KMS-11 (cell line): ENCODE measurements around the gene DTNB.

Source experiments
- H2AFZ ChIP-seq: fragments of 200-600 bp; sonication (generic); 2 replicates; pipeline ENCODE4 v1.6.1; 2016; ENCODE audit warnings: antibody characterized with exemption, mixed run types, low read depth
- H3K27ac ChIP-seq: fragments of 200-600 bp; sonication (generic); 2 replicates; pipeline ENCODE4 v1.6.1; 2016; ENCODE audit warnings: mild to moderate bottlenecking, mixed run types
- H3K27me3 ChIP-seq: fragments of 200-600 bp; sonication (generic); 2 replicates; pipeline ENCODE4 v1.6.1; 2017; ENCODE audit warnings: mild to moderate bottlenecking, low read depth, mixed run types, moderate library complexity; ENCODE audit not compliant: insufficient read depth
- H3K36me3 ChIP-seq: fragments of 200-600 bp; sonication (generic); 2 replicates; pipeline ENCODE4 v1.6.1; 2017; ENCODE audit warnings: mild to moderate bottlenecking, mixed run types; ENCODE audit not compliant: insufficient read depth
- H3K4me1 ChIP-seq: fragments of 200-600 bp; sonication (generic); 2 replicates; pipeline ENCODE4 v1.6.1; 2016; ENCODE audit warnings: mild to moderate bottlenecking, low read depth, mixed run types; ENCODE audit not compliant: poor library complexity, severe bottlenecking
- H3K4me2 ChIP-seq: fragments of 200-600 bp; sonication (generic); 2 replicates; pipeline ENCODE4 v1.7.0; 2016; ENCODE audit warnings: mild to moderate bottlenecking, mixed run types
- H3K4me3 ChIP-seq: fragments of 200-600 bp; sonication (generic); IDR thresholded peaks from 2 replicates; pipeline ENCODE4 v1.6.1; 2017; ENCODE audit warnings: low read depth, low read length, mixed read lengths; ENCODE audit not compliant: insufficient read depth
- H3K79me2 ChIP-seq: fragments of 200-600 bp; sonication (generic); 2 replicates; pipeline ENCODE4 v1.6.1; 2016; ENCODE audit warnings: low read depth, mixed run types; ENCODE audit not compliant: insufficient read depth
- H3K9ac ChIP-seq: fragments of 200-600 bp; sonication (generic); 2 replicates; pipeline ENCODE4 v1.6.1; 2016; ENCODE audit warnings: mild to moderate bottlenecking, mixed run types
- H4K20me1 ChIP-seq: fragments of 200-600 bp; sonication (generic); 2 replicates; pipeline ENCODE4 v1.6.1; 2016; ENCODE audit warnings: mild to moderate bottlenecking, mixed run types; ENCODE audit not compliant: insufficient read depth
- TF ChIP-seq, protein P1 (sequence below): fragments of 200-600 bp; sonication (generic); conservative IDR thresholded peaks from 2 replicates; pipeline ENCODE4 v1.6.1; 2017; ENCODE audit warnings: low read depth, mild to moderate bottlenecking, antibody characterized with exemption, low read length, moderate library complexity, mixed read lengths

Gene DTNB

DNA sequence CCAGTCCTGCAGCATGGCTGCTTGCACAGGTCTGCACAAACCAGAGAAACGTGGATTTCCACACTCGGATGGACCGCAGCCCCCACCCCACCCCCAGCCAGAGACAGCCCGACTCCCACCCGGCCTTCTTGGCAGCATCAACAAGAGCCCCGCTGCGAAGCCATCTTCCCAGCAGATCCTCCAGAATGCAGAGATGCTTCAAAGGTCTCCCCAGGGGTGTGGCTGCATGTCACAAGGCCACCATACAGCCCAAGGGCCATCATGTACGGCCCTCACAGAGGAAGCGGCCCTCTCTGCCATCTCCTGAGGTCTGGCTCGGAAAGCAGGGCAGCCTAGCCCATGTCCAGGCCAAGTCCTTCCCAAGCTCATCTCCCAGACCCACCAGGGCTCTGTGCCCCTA, 343.1 kb downstream of the DTNB start:
- Histone ChIP-seq H3K4me1 (no peaks in the 10 kb centered on the region), H3K4me3 (no peak overlapping the region), H3K79me2 (no peaks in the 10 kb centered on the region), H3K36me3 (no peaks in the 10 kb centered on the region), H3K27me3 (no peaks in the 10 kb centered on the region), H3K9ac (no peak overlapping the region), H3K4me2 (no peak overlapping the region), H2AFZ (no peak overlapping the region), H3K27ac (no peak overlapping the region), H4K20me1 (no peaks in the 10 kb centered on the region)
- TF ChIP-seq, protein P1, sequence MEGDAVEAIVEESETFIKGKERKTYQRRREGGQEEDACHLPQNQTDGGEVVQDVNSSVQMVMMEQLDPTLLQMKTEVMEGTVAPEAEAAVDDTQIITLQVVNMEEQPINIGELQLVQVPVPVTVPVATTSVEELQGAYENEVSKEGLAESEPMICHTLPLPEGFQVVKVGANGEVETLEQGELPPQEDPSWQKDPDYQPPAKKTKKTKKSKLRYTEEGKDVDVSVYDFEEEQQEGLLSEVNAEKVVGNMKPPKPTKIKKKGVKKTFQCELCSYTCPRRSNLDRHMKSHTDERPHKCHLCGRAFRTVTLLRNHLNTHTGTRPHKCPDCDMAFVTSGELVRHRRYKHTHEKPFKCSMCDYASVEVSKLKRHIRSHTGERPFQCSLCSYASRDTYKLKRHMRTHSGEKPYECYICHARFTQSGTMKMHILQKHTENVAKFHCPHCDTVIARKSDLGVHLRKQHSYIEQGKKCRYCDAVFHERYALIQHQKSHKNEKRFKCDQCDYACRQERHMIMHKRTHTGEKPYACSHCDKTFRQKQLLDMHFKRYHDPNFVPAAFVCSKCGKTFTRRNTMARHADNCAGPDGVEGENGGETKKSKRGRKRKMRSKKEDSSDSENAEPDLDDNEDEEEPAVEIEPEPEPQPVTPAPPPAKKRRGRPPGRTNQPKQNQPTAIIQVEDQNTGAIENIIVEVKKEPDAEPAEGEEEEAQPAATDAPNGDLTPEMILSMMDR: no peak

DNA sequence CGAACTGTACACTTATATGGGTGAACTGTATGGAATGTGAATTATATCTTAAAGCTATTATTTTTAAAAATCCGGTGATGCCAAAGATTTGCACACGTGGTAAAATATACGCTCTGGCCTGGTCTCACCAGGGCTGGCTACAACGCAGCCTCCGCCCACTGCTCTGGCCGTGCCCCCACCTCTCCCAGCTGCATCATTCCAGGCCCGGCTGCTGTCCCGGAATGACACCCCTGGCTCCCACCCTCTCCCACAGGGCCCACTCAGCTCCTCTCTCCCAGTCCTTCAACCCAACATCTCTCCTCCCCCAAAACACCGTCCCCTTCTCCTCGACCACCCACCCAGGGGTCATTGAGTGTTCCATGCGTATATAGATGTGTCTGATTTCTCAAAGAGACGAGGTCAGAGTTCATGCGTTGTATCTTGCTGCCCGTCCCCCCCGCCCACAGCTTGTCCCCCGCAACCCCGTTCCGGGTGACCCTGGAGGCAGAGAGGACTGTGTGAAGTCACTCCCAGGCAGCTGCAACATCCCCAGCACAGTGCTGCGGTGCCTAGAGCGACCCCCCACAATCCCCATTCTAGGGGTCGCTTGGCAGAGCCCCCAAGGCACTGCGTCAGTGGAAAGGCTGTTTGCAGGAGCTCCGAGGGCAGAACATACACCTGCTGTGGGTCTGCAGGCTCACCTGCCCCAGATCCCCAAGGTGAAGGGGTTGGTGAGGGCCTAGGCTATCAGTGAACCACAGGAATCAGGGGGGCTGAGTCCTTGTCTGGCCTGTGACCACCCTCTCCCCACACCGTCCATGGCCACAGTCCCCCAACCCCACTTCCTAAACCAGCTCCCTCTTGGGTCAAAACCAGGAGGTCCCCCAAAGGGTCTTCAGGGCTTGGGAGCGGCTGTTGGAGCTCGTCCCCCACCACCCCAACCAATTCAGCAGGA, 345.0 kb downstream of the DTNB start:
- Histone ChIP-seq H3K27me3 (no peaks in the 10 kb centered on the region), H4K20me1 (no peaks in the 10 kb centered on the region), H3K4me3 (no peak overlapping the region), H3K4me1 (no peaks in the 10 kb centered on the region), H3K9ac (no peak overlapping the region), H2AFZ (no peak overlapping the region), H3K36me3 (no peaks in the 10 kb centered on the region), H3K79me2 (no peaks in the 10 kb centered on the region), H3K4me2 (no peak overlapping the region), H3K27ac (no peak overlapping the region)
- TF ChIP-seq, protein P1: no peak
